GM19324 (cell line): ENCODE results near the gene LYPLA2.
"Not testable (repeated sequence)": the region's sequence is repeated elsewhere in the genome, so short reads cannot be mapped to it uniquely, and the experiment has no call there.

Experiments
- ATAC-seq: cut with Tn5 transposase; IDR thresholded peaks from one replicate; pipeline ENCODE4 v1.9.1; 2021; ENCODE audit warnings: mild to moderate bottlenecking, moderate library complexity; ENCODE audit not compliant: unreplicated experiment, low FRiP score

The LYPLA2 gene

DNA sequence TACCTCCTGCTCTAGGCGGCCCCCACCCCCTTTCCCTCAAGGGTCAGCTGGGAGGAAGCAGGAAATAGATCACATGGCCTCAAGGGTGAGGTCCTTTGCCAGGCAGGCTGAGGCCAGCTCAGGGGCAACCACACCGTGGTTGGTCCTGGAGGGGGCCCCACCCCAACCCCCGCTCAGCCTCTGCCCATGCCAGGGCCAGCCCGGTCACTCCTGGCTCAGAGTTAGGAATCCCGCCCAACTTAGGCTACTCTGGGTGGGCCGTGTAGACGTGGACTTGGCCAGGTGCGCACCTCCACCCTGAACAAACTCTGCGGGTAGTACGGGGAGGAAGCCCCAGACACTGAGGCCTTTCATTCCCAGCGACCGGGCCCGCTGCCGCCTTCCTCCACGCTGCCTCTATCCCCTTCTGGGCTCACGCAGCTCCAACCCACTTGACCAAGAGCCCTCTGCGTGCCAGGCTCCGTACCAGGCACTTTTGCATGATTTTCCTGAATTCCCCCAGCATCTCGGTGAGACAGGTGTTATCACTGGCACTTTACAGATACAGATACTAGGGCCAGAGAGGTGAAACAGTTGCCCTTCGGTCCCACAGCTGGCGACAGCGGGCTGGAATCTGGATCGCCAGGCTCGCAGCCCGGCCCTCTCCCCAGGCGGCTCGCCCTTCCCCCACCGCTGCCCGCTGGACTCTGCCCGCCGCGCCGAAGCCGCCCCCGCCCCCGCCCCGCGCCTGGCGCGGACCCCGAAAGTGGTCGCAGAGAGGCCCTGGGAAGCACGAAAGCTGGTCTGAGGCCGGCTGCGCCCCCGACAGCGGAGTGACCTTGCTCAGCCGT lies 8.8 kb downstream of the LYPLA2 start:
- peak; percentile 10 for ATAC-seq

- peak; percentile 84 for ATAC-seq
These were observed 9.7 kb downstream of the LYPLA2 start, which contains the start of gene GALE for GRCh38 chr1:23800400-23801337. Gene GALE, minus strand, starts transcription at chr1:23800754. Its CDS starts 1,747 bp downstream, at chr1:23799007.

DNA sequence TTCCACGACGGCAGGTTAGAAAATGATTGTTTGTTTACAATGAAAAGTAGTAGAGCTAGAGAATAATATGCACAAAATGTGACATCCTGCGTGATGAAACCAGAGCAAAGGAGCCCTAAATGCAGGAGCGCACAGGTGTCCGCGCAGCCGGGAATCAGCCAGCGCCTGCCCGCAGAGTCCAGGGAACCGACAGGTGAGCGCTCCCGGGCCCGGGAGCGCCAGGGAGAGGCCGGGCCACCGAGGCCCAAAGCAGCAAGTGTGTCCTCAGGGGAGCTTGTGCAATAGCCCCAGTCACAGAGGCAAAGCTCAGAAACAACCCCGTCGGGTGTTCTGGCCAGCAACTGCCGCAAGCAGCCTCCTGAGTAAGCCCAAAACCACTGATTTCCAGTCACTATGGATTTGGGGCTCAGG lies 10.4 kb downstream of the LYPLA2 start:
- no peak for ATAC-seq

GRCh38 chr1:23801876-23802275 lies 10.9 kb downstream of the LYPLA2 start:
- ATAC-seq = no peak

DNA sequence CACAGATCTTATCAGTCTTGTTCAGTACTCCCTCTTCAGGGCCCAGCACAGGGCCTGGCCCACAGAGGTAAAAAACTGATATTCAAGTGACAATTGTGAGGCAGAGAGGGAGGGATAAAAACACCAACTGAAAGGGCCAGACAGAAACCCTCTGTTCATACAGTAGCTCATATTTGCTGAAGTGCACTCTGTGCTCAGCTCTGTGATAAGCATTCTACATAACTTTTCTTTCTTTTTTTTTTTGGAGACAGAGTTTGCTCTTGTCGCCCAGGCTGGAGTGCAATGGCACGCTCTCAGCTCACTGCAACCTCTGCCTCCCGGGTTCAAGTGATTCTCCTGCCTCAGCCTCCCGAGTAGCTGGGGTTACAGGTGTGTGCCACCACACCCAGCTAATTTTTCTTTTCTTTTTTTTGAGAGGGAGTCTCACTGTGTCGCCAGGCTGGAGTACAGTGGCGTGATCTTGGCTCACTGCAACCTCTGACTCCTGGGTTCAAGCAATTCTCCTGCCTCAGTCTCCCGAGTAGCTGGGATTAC lies 11.9 kb downstream of the LYPLA2 start:
- ATAC-seq = not testable (repeated sequence)

- no peak for ATAC-seq
These were observed 12.7 kb downstream of the LYPLA2 start for GRCh38 chr1:23803674-23804073.

DNA sequence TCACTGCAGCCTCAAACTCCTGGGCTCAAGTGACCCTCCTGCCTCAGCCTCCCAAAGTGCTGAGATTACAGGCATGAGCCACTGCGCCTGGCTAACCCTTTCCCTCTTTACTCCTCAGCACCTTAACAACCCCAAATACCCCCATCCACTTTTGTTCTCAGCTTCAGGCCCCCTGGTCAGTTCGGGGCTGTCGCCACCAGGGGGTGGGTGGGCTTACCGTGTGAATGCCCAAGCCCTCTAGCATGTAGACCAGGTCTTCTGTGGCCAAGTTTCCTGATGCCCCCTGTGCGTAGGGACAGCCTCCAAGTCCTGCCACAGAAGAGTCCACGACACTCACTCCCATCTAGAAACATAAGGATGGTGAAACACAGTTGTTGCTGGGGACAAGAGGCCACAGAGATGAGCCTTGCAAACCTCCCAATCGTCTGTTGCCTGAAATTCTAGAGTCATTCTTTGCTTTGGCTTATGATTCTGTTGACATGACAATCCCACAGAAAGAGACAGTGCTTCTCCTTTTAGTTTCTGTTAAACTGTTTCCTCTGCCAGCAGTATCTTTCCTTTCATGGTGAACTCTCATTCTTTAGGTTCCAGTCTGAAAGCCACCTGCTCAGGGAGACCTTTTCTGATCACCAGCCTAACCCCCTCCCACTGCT lies 13.4 kb downstream of the LYPLA2 start:
- no peak for ATAC-seq

DNA sequence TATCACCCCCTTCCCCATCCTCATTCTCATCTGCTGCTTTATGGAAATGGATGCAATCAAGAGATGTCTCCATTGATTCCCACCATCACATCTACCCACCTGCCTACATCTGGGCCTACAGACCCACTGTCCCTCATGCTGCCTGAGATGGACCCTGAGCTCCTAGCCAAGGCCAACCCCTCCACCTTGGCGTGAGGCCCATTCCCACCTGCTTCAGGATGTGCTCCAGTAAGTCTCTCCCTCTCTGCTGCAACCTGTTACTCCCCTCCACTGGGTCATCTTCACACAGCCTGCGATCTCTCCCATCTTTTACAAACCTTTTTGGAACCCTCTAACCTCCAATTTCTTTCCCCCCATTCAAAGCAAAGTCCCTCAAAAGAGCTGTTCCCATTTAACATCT lies 14.1 kb downstream of the LYPLA2 start:
- ATAC-seq = no peak

- ATAC-seq = no peak
These were observed 15.3 kb downstream of the LYPLA2 start for GRCh38 chr1:23806280-23806679.

- no peak for ATAC-seq
These were observed 16.5 kb downstream of the LYPLA2 start for GRCh38 chr1:23807453-23807852.

DNA sequence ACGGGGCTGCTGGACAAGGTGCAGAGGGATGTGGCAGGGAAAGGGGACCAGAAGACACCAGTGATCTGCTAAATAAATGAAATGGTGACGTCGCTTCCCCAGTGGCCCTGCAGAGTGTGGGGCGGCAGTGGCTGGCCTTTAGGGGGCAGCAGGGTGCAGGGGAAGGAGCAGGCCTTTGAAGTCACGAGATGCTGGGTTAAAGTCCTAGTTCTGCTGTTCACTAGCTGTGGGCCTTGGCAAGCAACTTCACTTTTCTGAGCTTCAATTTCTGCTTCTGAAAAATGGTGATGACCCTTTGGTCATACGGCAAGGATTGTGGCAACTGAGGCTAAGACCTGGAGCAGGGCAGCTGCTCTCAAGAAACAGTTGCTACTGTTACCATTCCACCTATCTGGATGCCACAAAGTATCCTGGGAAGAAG lies 18.8 kb downstream of the LYPLA2 start:
- no peak for ATAC-seq

GRCh38 chr1:23810818-23811540 lies 20.0 kb downstream of the LYPLA2 start:
- no peak for ATAC-seq

DNA sequence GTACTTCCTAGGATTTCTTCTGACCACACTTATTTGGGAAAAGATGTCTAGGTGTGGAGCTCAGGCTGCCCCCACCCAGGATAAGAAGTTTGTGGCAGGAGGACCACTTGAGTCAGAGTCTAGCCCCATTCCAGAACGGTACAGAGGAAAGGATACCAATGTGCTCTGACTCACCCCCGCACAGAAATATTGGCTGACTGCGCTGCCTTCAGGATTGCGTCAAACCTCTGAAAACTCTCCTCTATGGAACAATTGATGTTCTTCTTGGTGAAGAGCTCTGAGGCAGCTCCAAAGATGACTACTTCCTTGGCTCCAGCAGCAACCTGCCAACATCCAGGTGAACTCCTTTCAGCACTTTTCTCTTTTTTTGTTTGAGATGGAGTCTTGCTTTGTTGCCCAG lies 23.1 kb downstream of the LYPLA2 start:
- no peak for ATAC-seq

GRCh38 chr1:23816361-23816760 lies 25.4 kb downstream of the LYPLA2 start:
- no peak for ATAC-seq

GRCh38 chr1:23816906-23817305 lies 26.0 kb downstream of the LYPLA2 start:
- ATAC-seq = no peak

- no peak for ATAC-seq
These were observed 26.7 kb downstream of the LYPLA2 start for GRCh38 chr1:23817633-23818032.

DNA sequence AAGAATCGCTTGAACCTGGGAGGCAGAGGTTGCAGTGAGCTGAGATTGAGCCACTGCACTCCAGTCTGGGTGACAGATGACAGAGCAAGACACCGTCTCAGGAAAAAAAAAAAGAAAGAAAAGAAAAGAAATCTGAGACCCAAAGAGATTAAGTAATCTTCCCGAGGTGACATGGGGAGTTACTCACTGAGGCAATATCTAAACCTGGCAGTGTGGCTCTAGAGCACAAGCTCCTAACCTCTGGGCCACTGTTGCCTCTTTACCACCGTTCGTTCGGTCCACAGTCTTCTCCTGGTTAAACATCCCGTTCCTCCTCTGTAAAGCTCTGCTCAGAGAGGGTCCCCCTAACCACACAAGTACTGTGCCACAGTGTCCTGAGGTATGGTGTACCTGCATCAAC lies 32.8 kb downstream of the LYPLA2 start:
- no peak for ATAC-seq

DNA sequence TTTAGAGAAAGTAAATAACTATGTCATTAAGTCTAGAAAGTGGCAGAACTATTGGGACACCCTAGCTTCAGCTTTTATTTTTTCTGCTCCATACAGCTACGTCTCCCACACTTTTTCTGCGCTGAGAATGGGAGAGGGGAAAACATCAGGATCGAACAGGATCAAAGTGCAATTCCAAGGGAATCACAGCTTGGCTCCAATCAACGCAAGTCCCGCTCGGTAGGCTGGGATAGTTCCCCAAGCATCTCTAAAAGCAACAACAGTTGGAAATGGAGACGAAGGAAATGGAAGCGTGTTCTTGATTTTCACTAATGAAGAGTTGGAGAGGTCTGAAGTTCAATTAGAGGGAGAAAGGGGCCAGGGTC lies 33.7 kb downstream of the LYPLA2 start:
- ATAC-seq = no peak

GRCh38 chr1:23825076-23825761 lies 34.3 kb downstream of the LYPLA2 start, which contains the start of gene HMGCL:
Gene HMGCL, minus strand, starts transcription at chr1:23825429. Its CDS starts 14 bp downstream, at chr1:23825415.
- ATAC-seq = peak; percentile 88
